ENCODE results near the gene AKR1B15.

- TF ChIP-seq CTCF (IDR thresholded peaks at IDR 0.05) (no peak), POLR2A (IDR thresholded peaks at IDR 0.05) (no peak)
Measured at GRCh38 chr7:134512271-134512670, 36.6 kb upstream of the AKR1B15 start.
